Measurements from ENCODE around the gene TMED5. TPM values are rescaled to one million over a fixed set of nuclear protein-coding genes. Genes with fewer than 3 reads are reported as not detected.

Gene TMED5
- total and polyA plus RNA-seq, 2 of the 4 experiments (the other 2 are of a cell fraction) = 20.1 to 38.1 TPM

GRCh38 chr1:93109578-93109977 is 70.6 kb downstream of the TMED5 start:
- no peak overlapping the region for H3K4me3 ChIP-seq (ENCODE audit: insufficient read depth, low read depth, low read length)
- H3K9ac ChIP-seq (ENCODE audit: low read depth, low read length) = no peak overlapping the region
- H4K8ac ChIP-seq (ENCODE audit: low read depth in 2 of 2, low read length in 2 of 2) = no peak overlapping the region
- peaks cover 7% of the 10 kb centered on the region; the same call in 1 of the 2 replicates for H4K20me1 ChIP-seq (ENCODE audit: insufficient read depth, low read length)
- no peak overlapping the region for H3K4me2 ChIP-seq (ENCODE audit: low read depth, low read length)
- H3K36me3 ChIP-seq (ENCODE audit: control insufficient read depth, insufficient read depth, low read length) = peaks cover 7% of the 10 kb centered on the region; the same call in 1 of the 2 replicates
- H3K9me3 ChIP-seq (ENCODE audit: control insufficient read depth, insufficient read depth, low read length) = no peaks in the 10 kb centered on the region; the same call in 1 of the 2 replicates
- no peak overlapping the region for H2AK5ac ChIP-seq (ENCODE audit: low read depth, low read length)
- no peak overlapping the region for H2BK5ac ChIP-seq (ENCODE audit: low read depth, low read length, poor library complexity, severe bottlenecking)
- no peak overlapping the region for H3K23ac ChIP-seq (ENCODE audit: low read depth, low read length)
- DNase-seq (no peak), ATAC-seq (ENCODE audit: low read depth) (no peak)
- no peaks in the 10 kb centered on the region for H3K27me3 ChIP-seq (ENCODE audit: control insufficient read depth, insufficient read depth, low read length)
- no peak overlapping the region for H4K5ac ChIP-seq (ENCODE audit: low read depth, low read length)
- no peaks in the 10 kb centered on the region for H3K9me1 ChIP-seq (ENCODE audit: insufficient read depth, low read length)
- BruUV-seq (replicated peaks) = no TSS peak
- H3K56ac ChIP-seq (ENCODE audit: extremely low read depth, insufficient read depth, low read length) = no peak overlapping the region
- dilution Hi-C loops (cut with HindIII; ENCODE audit: low sequenced_read_pairs, unreplicated experiment) (no loop called here), in situ Hi-C loops (cut with MboI; ENCODE audit: low sequenced_read_pairs) (no loop called here), intact Hi-C loops (cut with micrococcal nuclease) (no loop called here)
- H3K79me1 ChIP-seq (ENCODE audit: low read depth in 1 of 2, low read length in 2 of 2) = peaks cover 24 to 44% of the 10 kb centered on the region in 2 experiments
- H3K4me1 ChIP-seq (ENCODE audit: control insufficient read depth, insufficient read depth, low read length) = no peaks in the 10 kb centered on the region
- no peak overlapping the region for H4K91ac ChIP-seq (ENCODE audit: insufficient read depth, low read depth, low read length)
- H2BK15ac ChIP-seq (ENCODE audit: low read depth, low read length) = no peak overlapping the region
- H2AFZ ChIP-seq (replicated peaks; ENCODE audit: low read length, poor library complexity) = no peak overlapping the region
- POLR2A ChIA-PET (ENCODE audit: unreplicated experiment) = no interaction called here
- H3K18ac ChIP-seq (ENCODE audit: low read depth, low read length) = no peak overlapping the region
- H2AK9ac ChIP-seq (replicated peaks; ENCODE audit: low read depth, low read length, poor library complexity) = no peak overlapping the region
- no peak overlapping the region for H2BK20ac ChIP-seq (ENCODE audit: low read depth, low read length)
- H3K14ac ChIP-seq (replicated peaks; ENCODE audit: low read depth, low read length) = no peak overlapping the region
- no CpG with 5 or more reads among the region's 2 CpGs for WGBS, 2 experiments (ENCODE audit: extremely low coverage in 2 of 2, insufficient read length in 1 of 2)
- H2BK120ac ChIP-seq (ENCODE audit: low read depth, low read length) = no peak overlapping the region
- no peak overlapping the region for H3K27ac ChIP-seq (ENCODE audit: insufficient read depth, low read length)
- TF ChIP-seq POLR2A (IDR thresholded peaks at IDR 0.05; ENCODE audit: low read depth, low read length) (no peak), CEBPB (IDR thresholded peaks at IDR 0.05; ENCODE audit: low read depth, low read length) (no peak), FOS (IDR thresholded peaks at IDR 0.05; ENCODE audit: low read depth, low read length) (no peak), RAD21 (IDR thresholded peaks at IDR 0.05; ENCODE audit: low read length) (no peak), USF2 (IDR thresholded peaks at IDR 0.05; ENCODE audit: low read depth, low read length) (no peak), BHLHE40 (IDR thresholded peaks at IDR 0.05; ENCODE audit: low read depth, low read length) (no peak), CTCF (conservative IDR thresholded peaks at IDR 0.05; ENCODE audit: low read depth, low read length) (no peak), RCOR1 (IDR thresholded peaks at IDR 0.05; ENCODE audit: insufficient replicate concordance, low read length) (no peak), SMC3 (IDR thresholded peaks at IDR 0.05; ENCODE audit: low read depth, low read length) (no peak), MAFK (IDR thresholded peaks at IDR 0.05; ENCODE audit: low read depth, low read length) (no peak), RFX5 (IDR thresholded peaks at IDR 0.05; ENCODE audit: low read depth, low read length) (no peak), CHD1 (IDR thresholded peaks at IDR 0.05; ENCODE audit: low read depth, low read length) (no peak), MAZ (IDR thresholded peaks at IDR 0.05; ENCODE audit: borderline replicate concordance, low read depth, low read length) (no peak), NFE2L2 (IDR thresholded peaks at IDR 0.05; ENCODE audit: low read depth, low read length) (no peak), ELK1 (IDR thresholded peaks at IDR 0.05; ENCODE audit: borderline replicate concordance, low read depth, low read length) (no peak), MXI1 (IDR thresholded peaks at IDR 0.05; ENCODE audit: borderline replicate concordance, low read depth, low read length) (no peak)
- H3K4ac ChIP-seq (ENCODE audit: low read depth, low read length) = no peak overlapping the region
- CTCF ChIA-PET = interaction anchor here (0.9 kb wide), 1 partner anchor 29 kb away, joined by 3 read pairs; no protein-coding TSS in a partner anchor

Data from IMR-90 (cell line).